HL-60 (cell line): ENCODE results near the gene AIG1.

Experiments used
- POLR2AphosphoS5 ChIP-seq: IDR thresholded peaks from 2 replicates; pipeline ENCODE4 v1.6.1; 2012; ENCODE audit warnings: low read depth
- TF ChIP-seq, protein P1 (sequence below): IDR thresholded peaks from one replicate; pipeline ENCODE4 v1.5.1; 2011; ENCODE audit warnings: low read length, control low read depth, inconsistent platforms; ENCODE audit not compliant: insufficient read depth

DNA sequence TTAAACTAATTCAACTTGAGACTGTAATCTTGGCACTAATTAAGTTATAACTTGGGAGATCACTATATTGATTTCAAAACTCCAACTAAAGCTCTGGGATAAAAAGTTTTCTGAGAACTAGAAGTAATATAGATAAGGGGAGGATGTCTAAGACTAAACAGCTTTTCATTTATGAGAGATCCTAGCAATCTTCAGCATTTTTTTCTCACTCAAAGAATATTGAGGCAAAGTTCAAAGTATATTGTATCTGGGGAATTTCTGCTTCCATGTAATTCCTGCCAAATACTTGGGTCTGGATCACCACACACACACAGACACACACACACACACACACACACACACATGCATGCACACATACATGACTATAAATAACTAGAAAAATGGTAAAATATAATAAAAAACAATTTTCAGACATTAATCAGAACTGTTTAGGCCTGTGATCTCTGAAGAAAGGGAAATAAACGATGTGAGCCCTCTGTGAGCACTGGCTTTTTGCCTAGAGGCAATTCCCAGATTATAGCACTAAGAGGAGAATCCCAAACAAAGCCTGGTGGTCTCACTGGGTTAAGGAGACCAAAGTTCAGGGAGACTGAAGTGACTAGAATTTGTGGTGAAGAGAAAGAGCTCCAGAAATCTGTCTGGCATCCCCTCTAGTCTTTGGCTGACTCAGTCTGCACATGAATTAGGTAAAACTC is 297.0 kb downstream of the AIG1 start:
- TF ChIP-seq, protein P1, sequence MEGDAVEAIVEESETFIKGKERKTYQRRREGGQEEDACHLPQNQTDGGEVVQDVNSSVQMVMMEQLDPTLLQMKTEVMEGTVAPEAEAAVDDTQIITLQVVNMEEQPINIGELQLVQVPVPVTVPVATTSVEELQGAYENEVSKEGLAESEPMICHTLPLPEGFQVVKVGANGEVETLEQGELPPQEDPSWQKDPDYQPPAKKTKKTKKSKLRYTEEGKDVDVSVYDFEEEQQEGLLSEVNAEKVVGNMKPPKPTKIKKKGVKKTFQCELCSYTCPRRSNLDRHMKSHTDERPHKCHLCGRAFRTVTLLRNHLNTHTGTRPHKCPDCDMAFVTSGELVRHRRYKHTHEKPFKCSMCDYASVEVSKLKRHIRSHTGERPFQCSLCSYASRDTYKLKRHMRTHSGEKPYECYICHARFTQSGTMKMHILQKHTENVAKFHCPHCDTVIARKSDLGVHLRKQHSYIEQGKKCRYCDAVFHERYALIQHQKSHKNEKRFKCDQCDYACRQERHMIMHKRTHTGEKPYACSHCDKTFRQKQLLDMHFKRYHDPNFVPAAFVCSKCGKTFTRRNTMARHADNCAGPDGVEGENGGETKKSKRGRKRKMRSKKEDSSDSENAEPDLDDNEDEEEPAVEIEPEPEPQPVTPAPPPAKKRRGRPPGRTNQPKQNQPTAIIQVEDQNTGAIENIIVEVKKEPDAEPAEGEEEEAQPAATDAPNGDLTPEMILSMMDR, result no peak
- no peak for TF ChIP-seq POLR2AphosphoS5
